ENCODE results near the gene TRAF3.

- TF ChIP-seq CTCF (IDR thresholded peaks at IDR 0.05) = no peak
- no peak for TF ChIP-seq POLR2A (IDR thresholded peaks at IDR 0.05)
Measured at GRCh38 chr14:102823546-102823945, 46.3 kb downstream of the TRAF3 start.
